HG02759 (cell line): ENCODE results near the gene AHSP.
"Not testable (repeated sequence)": the region's sequence is repeated elsewhere in the genome, so short reads cannot be mapped to it uniquely, and the experiment has no call there.

Experiments used
- ATAC-seq: cut with Tn5 transposase; IDR thresholded peaks from one replicate; pipeline ENCODE4 v1.9.1; 2021; ENCODE audit warnings: mild to moderate bottlenecking, moderate library complexity; ENCODE audit not compliant: unreplicated experiment

AHSP gene

GRCh38 chr16:31527734-31528274 is at the start of gene AHSP:
Gene AHSP, plus strand, starts transcription at chr16:31527900. Its CDS starts 240 bp downstream, at chr16:31528140.
- no peak for ATAC-seq

- no peak for ATAC-seq
Measured at GRCh38 chr16:31478956-31479355, 48.7 kb upstream of the AHSP start.

GRCh38 chr16:31479751-31480150 is 47.9 kb upstream of the AHSP start:
- ATAC-seq, result no peak

GRCh38 chr16:31480851-31481536 is 46.7 kb upstream of the AHSP start:
- ATAC-seq, result no peak

GRCh38 chr16:31483081-31483480 is 44.6 kb upstream of the AHSP start, which contains the start of gene SLC5A2:
Gene SLC5A2, plus strand, starts transcription at chr16:31483123. Its CDS starts 14 bp downstream, at chr16:31483137.
- ATAC-seq, result no peak

GRCh38 chr16:31484048-31484447 is 43.7 kb upstream of the AHSP start:
- not testable (repeated sequence) for ATAC-seq

- ATAC-seq, result no peak
Measured at GRCh38 chr16:31484491-31485171, 43.1 kb upstream of the AHSP start.

- ATAC-seq, result no peak
Measured at GRCh38 chr16:31485571-31485970, 42.1 kb upstream of the AHSP start.

GRCh38 chr16:31486045-31486444 is 41.7 kb upstream of the AHSP start:
- ATAC-seq, result no peak

GRCh38 chr16:31487071-31487719 is 40.5 kb upstream of the AHSP start:
- peak; percentile 1 for ATAC-seq

GRCh38 chr16:31487720-31488467 is 39.8 kb upstream of the AHSP start:
- ATAC-seq, result peak; percentile 87

- ATAC-seq, result no peak
Measured at GRCh38 chr16:31488468-31489297, 39.0 kb upstream of the AHSP start.

- ATAC-seq, result no peak
Measured at GRCh38 chr16:31489298-31489564, 38.5 kb upstream of the AHSP start.

GRCh38 chr16:31489616-31490584 is 37.8 kb upstream of the AHSP start:
- no peak for ATAC-seq

GRCh38 chr16:31491778-31492418 is 35.8 kb upstream of the AHSP start:
- no peak for ATAC-seq

GRCh38 chr16:31493506-31494125 is 34.1 kb upstream of the AHSP start:
- ATAC-seq, result no peak

- no peak for ATAC-seq
Measured at GRCh38 chr16:31496670-31497069, 31.0 kb upstream of the AHSP start.

GRCh38 chr16:31498493-31498892 is 29.2 kb upstream of the AHSP start:
- no peak for ATAC-seq
